ENCODE measurements around the gene ADIRF.
"Not testable (repeated sequence)": the region's sequence is repeated elsewhere in the genome, so short reads cannot be mapped to it uniquely, and the experiment has no call there.

Gene ADIRF

DNA sequence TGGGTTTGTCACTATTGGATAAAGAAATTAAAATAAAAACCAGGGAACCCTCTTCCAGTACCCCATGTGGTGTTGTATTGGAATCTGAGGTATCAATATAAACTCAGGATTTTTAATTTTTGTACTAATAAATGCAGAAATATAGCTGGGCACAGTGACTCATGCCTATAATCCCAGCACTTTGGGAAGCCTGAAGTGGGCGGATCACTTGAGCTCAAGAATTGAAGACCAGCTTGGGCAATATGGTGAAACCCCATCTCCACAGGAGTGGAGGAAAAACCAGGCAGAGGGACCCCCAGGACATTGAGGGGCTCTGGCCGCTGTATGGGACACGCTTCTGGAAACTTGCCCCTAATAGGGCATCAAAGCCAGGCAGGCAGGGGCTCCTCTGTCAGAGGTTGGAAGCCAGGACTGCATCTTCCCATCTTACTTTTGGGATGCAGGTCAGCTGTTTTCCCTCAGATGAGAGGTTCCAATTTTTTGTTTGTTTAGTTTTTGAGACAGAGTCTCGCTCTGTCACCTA, 11.1 kb downstream of the ADIRF start:
- DNase-seq (ENCODE audit: low read depth, low spot score) = no peak

DNA sequence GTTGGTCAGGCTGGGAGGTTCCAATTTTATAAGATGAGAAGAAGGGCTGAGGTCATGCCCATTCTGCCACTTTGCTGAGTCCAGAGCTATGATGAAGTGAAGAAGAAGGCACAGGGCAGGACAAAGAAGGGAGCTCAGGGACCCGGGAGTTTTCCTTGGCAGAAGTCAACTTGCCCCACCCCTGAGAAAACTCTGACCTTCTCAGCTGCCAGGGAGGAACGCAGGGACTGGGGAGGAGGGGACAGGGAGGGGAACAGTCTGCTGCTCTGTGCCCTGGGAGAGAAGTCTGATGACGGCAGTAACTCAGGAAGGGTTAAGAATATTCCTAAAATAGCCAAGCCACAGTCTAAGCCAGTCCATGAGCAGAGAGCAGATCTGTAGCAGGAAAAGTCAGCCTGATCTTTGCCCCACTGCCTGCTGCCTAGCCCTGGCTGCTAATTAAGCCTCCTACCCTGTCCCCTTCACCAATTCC, 11.7 kb downstream of the ADIRF start:
- no peak for DNase-seq (ENCODE audit: low read depth, low spot score)

GRCh38 chr10:86981020-86981419, 12.7 kb downstream of the ADIRF start:
- not testable (repeated sequence) for DNase-seq (ENCODE audit: low read depth, low spot score)

- DNase-seq (ENCODE audit: low read depth, low spot score) = no peak
Measured at GRCh38 chr10:86981716-86982115, 13.4 kb downstream of the ADIRF start.

GRCh38 chr10:86984498-86984897, 16.2 kb downstream of the ADIRF start:
- DNase-seq (ENCODE audit: low read depth, low spot score) = not testable (repeated sequence)

DNA sequence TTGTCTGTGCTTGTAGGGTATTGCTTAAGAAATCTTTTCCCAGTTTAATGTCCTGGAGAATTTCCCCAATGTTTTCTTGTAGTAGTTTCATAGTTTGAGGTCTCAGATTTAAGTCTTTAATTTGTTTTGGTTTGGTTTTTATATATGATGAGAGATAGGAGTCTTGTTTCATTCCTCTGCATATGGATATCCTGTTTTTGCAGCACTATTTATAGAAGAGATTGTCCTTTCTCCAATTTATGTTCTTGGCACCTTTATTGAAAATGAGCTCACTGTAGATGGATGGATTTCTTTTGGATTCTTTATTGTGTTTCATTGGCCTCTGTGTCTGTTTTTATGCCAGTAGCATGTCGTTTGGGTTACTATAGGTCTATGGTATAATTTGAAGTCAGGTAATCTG, 20.2 kb downstream of the ADIRF start:
- DNase-seq (ENCODE audit: low read depth, low spot score) = no peak

GRCh38 chr10:86991362-86991761, 23.1 kb downstream of the ADIRF start:
- not testable (repeated sequence) for DNase-seq (ENCODE audit: low read depth, low spot score)

GRCh38 chr10:86992456-86992855, 24.2 kb downstream of the ADIRF start:
- DNase-seq (ENCODE audit: low read depth, low spot score) = no peak

- no peak for DNase-seq (ENCODE audit: low read depth, low spot score)
Measured at GRCh38 chr10:86992929-86993328, 24.6 kb downstream of the ADIRF start.

- not testable (repeated sequence) for DNase-seq (ENCODE audit: low read depth, low spot score)
Measured at GRCh38 chr10:86999802-87000403, 31.6 kb downstream of the ADIRF start.

- no peak for DNase-seq (ENCODE audit: low read depth, low spot score)
Measured at GRCh38 chr10:87000491-87000890, 32.2 kb downstream of the ADIRF start.

DNA sequence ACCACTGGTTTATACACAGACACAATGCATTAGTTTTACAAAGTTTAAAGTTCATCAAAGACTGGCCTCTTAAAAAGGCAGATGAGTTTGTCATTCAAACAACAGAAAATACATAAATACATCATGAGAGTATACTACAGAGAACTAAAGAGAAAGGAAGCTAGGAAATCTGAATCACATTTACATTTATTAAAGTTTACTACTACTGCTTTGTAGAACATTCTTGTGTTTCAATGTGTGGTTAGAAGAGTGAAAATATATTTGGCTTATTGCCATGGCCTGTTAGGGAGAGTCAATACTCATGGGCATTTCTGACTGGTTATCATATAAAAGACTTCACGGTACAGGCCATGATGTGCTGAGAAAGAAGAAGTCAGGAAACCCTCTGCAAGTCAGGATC, 38.8 kb downstream of the ADIRF start:
- DNase-seq (ENCODE audit: low read depth, low spot score) = not testable (repeated sequence)

DNA sequence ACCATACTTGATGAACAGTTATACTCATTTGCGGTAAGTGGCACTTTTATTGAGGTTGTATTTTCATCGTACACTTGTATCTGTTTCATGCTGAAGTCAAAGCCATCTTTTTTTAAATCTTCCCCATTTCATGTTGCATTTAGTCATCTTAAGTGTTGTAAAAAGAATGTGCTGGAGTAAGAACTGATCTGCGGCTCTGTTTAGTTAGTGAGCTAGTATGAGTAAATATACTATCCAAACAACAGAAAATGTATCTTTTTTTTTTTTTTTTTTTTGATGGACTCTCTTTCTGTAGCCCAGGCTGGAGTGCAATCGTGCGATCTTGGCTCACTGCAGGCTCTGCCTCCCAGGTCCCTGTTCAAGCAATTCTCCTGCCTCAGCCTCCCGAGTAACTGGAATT, 39.4 kb downstream of the ADIRF start:
- not testable (repeated sequence) for DNase-seq (ENCODE audit: low read depth, low spot score)

GRCh38 chr10:87008303-87008702, 40.0 kb downstream of the ADIRF start:
- DNase-seq (ENCODE audit: low read depth, low spot score) = not testable (repeated sequence)

- not testable (repeated sequence) for DNase-seq (ENCODE audit: low read depth, low spot score)
Measured at GRCh38 chr10:87009134-87009696, 40.9 kb downstream of the ADIRF start.

DNA sequence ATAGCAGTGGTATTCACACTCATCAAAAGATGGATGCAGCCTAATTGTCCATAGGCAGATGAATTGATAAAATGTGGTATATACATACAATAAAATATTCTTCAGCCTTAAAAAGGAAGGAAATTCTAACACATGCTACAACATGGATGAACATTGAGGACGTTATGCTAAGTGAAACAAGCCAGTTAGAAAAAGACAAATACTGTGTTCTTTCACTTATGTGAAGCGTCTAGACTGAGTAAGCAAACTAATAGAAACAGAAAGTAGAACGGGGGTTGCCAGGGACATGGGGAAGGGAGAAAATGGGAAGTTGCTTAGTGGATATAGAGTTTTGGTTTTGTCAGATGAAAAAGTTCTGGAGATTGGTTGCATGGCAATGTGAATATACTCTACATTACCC, 45.2 kb downstream of the ADIRF start:
- not testable (repeated sequence) for DNase-seq (ENCODE audit: low read depth, low spot score)

DNA sequence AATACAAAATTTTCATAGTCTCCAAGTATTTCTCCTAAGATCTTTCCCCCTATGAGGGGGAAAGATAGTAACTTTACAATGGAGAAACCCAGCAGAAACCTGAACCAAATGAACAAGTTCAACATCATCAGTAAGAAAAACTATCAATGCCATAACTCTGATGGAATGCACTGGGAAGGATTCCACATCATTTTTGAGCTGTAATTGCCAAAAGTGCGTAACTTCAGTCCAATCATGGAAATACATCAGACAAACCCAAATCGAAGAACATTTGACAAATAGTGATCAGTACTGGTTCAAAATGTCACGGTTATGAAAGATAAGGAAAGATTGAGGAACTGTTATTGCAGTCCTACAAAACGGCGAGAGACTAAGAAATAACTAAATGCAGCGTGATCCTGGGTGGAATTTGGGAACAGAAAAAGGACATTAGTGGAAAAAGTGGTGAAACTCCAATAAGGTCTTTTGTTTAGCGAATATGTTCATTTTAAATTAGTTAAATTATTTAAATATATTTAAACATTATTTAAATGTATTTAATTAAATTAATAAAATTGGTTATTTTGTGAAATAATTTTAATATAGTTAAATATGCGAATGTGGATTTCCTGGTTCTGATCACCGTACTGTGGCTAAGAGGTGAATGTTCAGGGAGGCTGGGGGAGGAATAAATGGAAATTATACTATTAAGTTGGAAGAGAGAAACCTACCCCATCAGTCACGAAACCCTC, 46.9 kb downstream of the ADIRF start:
- not testable (repeated sequence) for DNase-seq (ENCODE audit: low read depth, low spot score)

DNA sequence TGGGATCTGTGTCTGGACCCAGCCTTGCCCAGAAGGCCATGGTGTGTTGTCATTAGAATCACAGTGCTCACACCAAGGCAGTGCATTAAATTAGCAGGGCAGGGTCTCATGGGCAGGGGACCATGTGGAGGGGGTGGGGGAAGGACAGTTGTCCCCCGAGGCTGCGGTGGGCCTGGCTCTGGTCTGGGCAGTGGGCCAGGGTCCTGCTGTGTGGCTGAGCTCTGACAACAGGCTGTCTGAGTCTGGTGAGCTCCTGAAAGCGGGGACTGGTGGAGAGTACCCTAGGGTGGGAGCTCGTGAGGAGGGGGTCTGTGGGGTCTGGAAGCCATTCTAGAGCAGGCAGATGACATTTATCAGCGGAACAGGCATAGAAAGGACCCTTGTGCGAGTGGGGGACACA, 49.8 kb downstream of the ADIRF start:
- DNase-seq (ENCODE audit: low read depth, low spot score) = not testable (repeated sequence)

- not testable (repeated sequence) for DNase-seq (ENCODE audit: low read depth, low spot score)
Measured at GRCh38 chr10:87019066-87019465, 50.8 kb downstream of the ADIRF start.

DNA sequence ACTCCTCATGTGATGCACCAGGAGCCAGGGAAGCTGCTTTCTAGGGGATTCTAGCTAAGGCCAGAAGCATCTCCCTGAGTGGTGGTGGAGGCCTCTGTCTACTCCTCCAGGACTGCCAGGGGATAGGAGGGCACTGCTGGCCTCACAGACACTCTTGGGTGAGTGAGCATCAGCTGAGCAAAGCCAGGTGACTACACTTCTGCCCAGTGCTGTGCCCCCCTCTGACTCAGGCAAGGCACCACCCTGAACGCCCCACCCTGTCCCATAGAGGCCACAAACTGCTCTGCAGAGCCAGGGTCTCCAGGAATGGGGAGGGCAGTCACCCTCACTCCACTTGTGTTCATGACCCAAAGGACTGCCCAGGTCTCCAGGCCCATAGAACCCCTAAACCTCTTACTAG, 51.2 kb downstream of the ADIRF start:
- DNase-seq (ENCODE audit: low read depth, low spot score) = not testable (repeated sequence)

GRCh38 chr10:87020056-87020455, 51.8 kb downstream of the ADIRF start, which contains the start of gene FAM25A:
TSS of gene FAM25A (plus strand) at chr10:87020294. CDS start at chr10:87020325, 31 bp downstream.
- not testable (repeated sequence) for DNase-seq (ENCODE audit: low read depth, low spot score)

All from iPS DF 19.7 (cell line).